NB4 (cell line): ENCODE data around the gene CAVIN1.

Experiments used
- POLR2A ChIP-seq: IDR thresholded peaks from 2 replicates; pipeline ENCODE4 v1.6.1; 2011; ENCODE audit warnings: mild to moderate bottlenecking; ENCODE audit not compliant: insufficient read length; ENCODE audit errors: extremely low read depth
- TF ChIP-seq, protein P1 (sequence below): IDR thresholded peaks from one replicate; pipeline ENCODE4 v1.5.1; 2012; ENCODE audit warnings: low read depth, low read length

DNA sequence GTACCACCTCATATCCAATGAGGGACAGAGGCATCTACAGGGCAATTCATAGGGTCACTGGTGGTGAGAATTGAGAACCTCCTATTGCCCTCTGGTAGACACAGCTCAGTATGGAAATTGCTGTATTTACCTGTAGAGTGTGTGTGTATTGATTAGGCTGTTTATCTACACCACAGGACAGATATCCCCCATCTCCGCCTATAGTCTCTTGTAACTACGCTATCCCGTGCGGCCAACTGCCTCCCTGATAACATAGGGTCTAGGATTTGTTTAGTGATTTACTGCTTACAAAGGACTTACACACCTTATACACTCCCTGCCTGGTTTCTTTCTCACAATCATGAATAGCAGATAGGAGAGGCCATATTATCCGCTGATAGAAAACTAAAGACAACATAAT is 33.2 kb downstream of the CAVIN1 start:
- TF ChIP-seq, protein P1, sequence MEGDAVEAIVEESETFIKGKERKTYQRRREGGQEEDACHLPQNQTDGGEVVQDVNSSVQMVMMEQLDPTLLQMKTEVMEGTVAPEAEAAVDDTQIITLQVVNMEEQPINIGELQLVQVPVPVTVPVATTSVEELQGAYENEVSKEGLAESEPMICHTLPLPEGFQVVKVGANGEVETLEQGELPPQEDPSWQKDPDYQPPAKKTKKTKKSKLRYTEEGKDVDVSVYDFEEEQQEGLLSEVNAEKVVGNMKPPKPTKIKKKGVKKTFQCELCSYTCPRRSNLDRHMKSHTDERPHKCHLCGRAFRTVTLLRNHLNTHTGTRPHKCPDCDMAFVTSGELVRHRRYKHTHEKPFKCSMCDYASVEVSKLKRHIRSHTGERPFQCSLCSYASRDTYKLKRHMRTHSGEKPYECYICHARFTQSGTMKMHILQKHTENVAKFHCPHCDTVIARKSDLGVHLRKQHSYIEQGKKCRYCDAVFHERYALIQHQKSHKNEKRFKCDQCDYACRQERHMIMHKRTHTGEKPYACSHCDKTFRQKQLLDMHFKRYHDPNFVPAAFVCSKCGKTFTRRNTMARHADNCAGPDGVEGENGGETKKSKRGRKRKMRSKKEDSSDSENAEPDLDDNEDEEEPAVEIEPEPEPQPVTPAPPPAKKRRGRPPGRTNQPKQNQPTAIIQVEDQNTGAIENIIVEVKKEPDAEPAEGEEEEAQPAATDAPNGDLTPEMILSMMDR = no peak
- no peak for TF ChIP-seq POLR2A
